Measurements from ENCODE around the gene CEP72. TPM values are rescaled to one million over a fixed set of nuclear protein-coding genes. Genes with fewer than 3 reads are reported as not detected.

CEP72 gene
- total and polyA plus RNA-seq, 2 of the 13 experiments (the other 11 are each of a cell fraction or from before 2014, with no cell fraction given) = 3.4 to 9.4 TPM

DNA sequence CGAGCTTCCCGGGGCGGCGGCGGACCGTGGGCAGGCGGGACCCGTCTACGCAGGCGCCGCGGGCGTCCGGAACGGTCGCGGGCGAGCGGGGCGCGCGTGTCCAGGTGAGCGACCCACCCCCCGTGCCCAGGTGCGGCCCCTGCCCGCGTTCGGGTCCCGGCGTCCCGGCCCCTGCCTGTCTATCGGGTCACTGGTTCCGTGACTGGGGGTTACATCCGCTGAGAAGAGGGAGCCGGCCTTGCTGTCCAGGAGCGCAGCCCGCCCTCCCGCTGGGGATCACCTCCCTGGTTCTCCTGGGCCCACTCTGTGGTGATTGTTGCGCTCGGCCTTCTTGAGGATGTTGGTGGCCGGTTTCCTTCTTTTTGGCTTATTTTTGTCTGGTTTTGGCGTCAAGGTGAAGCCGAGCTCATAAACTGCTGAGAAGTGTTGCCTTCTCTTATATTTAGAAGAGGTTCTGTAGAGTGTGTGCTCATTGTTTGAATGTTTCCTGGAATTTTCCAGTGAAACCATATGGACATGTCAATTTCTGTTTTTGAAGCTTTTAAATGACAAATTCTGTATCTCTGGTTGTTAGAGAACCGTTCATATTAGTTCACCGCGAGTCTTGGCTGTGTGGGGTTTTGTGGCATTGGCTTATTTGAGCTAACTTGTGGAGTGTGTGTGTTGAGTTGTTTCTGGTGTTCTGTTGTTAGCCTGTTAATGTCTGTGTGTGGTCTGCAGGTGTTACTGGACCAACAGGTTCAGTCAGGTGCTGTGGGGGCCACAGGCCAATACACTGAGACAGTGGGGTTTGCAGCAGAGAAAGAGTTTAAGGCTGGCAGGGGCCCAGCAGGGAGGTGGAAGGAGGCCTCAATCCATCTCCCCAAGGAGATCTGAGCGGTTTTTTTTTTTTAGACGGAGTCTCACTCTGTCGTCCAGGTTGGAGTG lies 621 bp downstream of the CEP72 start:
- peak overlapping the region; percentile 58 for H3K27ac ChIP-seq (ENCODE audit: extremely low read length, insufficient read depth, low read length)
- POLR2A ChIA-PET = no interaction called here
- TSS peak; percentile 46 for BruUV-seq (replicated peaks)
- peaks cover 51% of the 10 kb centered on the region for H3K79me2 ChIP-seq (ENCODE audit: insufficient read depth, low read length)
- DNase-seq (ENCODE audit: low spot score) = no peak
- no peak overlapping the region for H2AFZ ChIP-seq (ENCODE audit: low read length)
- CTCF ChIA-PET (ENCODE audit: low intra/inter-chr PET ratio, low total read pairs) = no interaction called here
- no peaks in the 10 kb centered on the region for H3K9me3 ChIP-seq (ENCODE audit: low read length)
- H4K20me1 ChIP-seq (ENCODE audit: insufficient read depth, low read length) = no peaks in the 10 kb centered on the region
- H3K9ac ChIP-seq (ENCODE audit: insufficient read depth, low read depth, low read length) = peak overlapping the region; percentile 74
- H3K4me1 ChIP-seq (ENCODE audit: insufficient read depth, low read length) = peaks cover 69% of the 10 kb centered on the region
- FAIRE-seq = no peak
- in situ Hi-C loops (cut with HindIII; ENCODE audit: extremely low pct_ligation_motif_present, low pct_unique_long_range_greater_than_20kb) = no loop called here
- WGBS (ENCODE audit: low lambda C conversion rate) = 21% methylated on average over 22 of the region's 49 CpGs
- intact Hi-C loops (cut with micrococcal nuclease; ENCODE audit: unreplicated experiment) = loop anchor here (2.0 to 10.0 kb wide), 2 partner anchors 78 to 140 kb away; no protein-coding TSS in a partner anchor
- peak overlapping the region; percentile 79 to 89 (median 84) for H3K4me3 ChIP-seq (replicated peaks in 1 of 3; ENCODE audit: insufficient read depth in 1 of 3, low read depth in 2 of 3, low read length in 3 of 3)
- ATAC-seq = peak; percentile 42
- H3K27me3 ChIP-seq (ENCODE audit: control insufficient read depth in 1 of 2, insufficient read depth in 2 of 2, low read length in 2 of 2) = no peaks in the 10 kb centered on the region
- H3K36me3 ChIP-seq (replicated peaks in 1 of 2; ENCODE audit: control insufficient read depth in 1 of 2, insufficient read depth in 2 of 2, low read length in 2 of 2) = peaks cover 1 to 2% of the 10 kb centered on the region in 2 experiments; a peak in 1 of 5 replicates
- H3K4me2 ChIP-seq (ENCODE audit: low read depth, low read length) = peak overlapping the region; percentile 71
- TF ChIP-seq TOPORS (CRISPR knock-in tag; IDR thresholded peaks at IDR 0.05) = 0 out of 2 replicates have a peak, but pooled peaks have one; percentile 41
- peak; percentile 55; the same call in 1 of the 2 replicates for TF ChIP-seq ZSCAN31 (CRISPR knock-in tag; IDR thresholded peaks at IDR 0.05; ENCODE audit: low read depth)
- TF ChIP-seq, protein P1, sequence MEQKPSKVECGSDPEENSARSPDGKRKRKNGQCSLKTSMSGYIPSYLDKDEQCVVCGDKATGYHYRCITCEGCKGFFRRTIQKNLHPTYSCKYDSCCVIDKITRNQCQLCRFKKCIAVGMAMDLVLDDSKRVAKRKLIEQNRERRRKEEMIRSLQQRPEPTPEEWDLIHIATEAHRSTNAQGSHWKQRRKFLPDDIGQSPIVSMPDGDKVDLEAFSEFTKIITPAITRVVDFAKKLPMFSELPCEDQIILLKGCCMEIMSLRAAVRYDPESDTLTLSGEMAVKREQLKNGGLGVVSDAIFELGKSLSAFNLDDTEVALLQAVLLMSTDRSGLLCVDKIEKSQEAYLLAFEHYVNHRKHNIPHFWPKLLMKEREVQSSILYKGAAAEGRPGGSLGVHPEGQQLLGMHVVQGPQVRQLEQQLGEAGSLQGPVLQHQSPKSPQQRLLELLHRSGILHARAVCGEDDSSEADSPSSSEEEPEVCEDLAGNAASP (CRISPR knock-in tag; IDR thresholded peaks at IDR 0.05; ENCODE audit: borderline replicate concordance) = no peak
- 0 out of 2 replicates have a peak, but pooled peaks have one; percentile 15 for TF ChIP-seq MEIS2 (CRISPR knock-in tag; IDR thresholded peaks at IDR 0.05)
- TF ChIP-seq, protein P2, sequence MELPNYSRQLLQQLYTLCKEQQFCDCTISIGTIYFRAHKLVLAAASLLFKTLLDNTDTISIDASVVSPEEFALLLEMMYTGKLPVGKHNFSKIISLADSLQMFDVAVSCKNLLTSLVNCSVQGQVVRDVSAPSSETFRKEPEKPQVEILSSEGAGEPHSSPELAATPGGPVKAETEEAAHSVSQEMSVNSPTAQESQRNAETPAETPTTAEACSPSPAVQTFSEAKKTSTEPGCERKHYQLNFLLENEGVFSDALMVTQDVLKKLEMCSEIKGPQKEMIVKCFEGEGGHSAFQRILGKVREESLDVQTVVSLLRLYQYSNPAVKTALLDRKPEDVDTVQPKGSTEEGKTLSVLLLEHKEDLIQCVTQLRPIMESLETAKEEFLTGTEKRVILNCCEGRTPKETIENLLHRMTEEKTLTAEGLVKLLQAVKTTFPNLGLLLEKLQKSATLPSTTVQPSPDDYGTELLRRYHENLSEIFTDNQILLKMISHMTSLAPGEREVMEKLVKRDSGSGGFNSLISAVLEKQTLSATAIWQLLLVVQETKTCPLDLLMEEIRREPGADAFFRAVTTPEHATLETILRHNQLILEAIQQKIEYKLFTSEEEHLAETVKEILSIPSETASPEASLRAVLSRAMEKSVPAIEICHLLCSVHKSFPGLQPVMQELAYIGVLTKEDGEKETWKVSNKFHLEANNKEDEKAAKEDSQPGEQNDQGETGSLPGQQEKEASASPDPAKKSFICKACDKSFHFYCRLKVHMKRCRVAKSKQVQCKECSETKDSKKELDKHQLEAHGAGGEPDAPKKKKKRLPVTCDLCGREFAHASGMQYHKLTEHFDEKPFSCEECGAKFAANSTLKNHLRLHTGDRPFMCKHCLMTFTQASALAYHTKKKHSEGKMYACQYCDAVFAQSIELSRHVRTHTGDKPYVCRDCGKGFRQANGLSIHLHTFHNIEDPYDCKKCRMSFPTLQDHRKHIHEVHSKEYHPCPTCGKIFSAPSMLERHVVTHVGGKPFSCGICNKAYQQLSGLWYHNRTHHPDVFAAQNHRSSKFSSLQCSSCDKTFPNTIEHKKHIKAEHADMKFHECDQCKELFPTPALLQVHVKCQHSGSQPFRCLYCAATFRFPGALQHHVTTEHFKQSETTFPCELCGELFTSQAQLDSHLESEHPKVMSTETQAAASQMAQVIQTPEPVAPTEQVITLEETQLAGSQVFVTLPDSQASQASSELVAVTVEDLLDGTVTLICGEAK (IDR thresholded peaks at IDR 0.05) = no peak
- TF ChIP-seq, protein P2 (CRISPR knock-in tag; IDR thresholded peaks at IDR 0.05) = 0 out of 2 replicates have a peak, but pooled peaks have one; percentile 19
- no peak for TF ChIP-seq SRF (IDR thresholded peaks at IDR 0.05; ENCODE audit: low read depth, low read length)
- TF ChIP-seq ZSCAN29 (CRISPR knock-in tag; conservative IDR thresholded peaks at IDR 0.05) = peak; percentile 67; the same call in 1 of the 2 replicates
- TF ChIP-seq, protein P3, sequence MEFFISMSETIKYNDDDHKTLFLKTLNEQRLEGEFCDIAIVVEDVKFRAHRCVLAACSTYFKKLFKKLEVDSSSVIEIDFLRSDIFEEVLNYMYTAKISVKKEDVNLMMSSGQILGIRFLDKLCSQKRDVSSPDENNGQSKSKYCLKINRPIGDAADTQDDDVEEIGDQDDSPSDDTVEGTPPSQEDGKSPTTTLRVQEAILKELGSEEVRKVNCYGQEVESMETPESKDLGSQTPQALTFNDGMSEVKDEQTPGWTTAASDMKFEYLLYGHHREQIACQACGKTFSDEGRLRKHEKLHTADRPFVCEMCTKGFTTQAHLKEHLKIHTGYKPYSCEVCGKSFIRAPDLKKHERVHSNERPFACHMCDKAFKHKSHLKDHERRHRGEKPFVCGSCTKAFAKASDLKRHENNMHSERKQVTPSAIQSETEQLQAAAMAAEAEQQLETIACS (CRISPR knock-in tag; IDR thresholded peaks at IDR 0.05) = no peak
- TF ChIP-seq HNRNPLL (IDR thresholded peaks at IDR 0.05; ENCODE audit: low read depth, low read length, poor library complexity, severe bottlenecking) = peak; percentile 27
- TF ChIP-seq HES4 (CRISPR knock-in tag; IDR thresholded peaks at IDR 0.05; ENCODE audit: borderline replicate concordance) = 0 out of 2 replicates have a peak, but pooled peaks have one; percentile 30

All from HepG2 (cell line).